ENCODE data around the gene JMJD6. TPM values are rescaled to one million over a fixed set of nuclear protein-coding genes. Genes with fewer than 3 reads are reported as not detected.

JMJD6 gene
- total RNA-seq, 4 donors from 2014 or later, result 21.5 to 42.6 (median 38.8) TPM

DNA sequence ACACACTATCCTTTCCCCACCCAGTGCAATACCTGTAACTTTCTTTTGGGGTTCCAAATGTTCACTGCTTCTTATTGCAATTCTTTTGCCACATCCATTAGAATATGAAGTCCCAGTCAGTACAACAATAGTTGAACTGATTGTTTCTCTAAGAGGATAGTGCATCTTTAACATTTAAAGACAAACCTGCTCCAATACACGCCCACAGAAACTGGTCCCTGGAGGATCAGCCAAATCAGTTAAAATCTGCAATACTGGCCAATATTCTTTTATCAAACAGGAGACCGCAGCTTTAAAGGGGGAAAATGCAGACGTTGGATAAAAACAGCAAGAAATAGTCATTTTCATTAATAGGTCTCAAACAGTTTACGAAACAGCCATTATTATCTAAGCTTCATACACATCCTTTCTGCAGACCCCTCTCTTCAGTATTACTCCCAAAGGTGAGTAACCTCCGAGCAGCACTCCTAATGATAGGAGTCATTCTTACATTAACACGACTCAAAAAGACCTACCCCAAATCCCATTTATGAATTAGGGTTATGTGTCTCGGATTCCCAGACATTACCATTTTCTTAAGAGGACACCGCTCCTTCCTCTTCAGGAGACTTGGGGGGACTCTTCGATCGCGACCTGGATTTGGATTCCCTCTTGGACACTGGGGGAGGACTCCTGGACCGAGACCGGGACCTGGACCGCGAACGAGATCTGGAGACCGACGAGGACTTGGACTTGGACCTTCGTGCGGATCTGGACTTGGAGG, 9.4 kb upstream of the JMJD6 start:
- no peak for TF ChIP-seq POLR2A (IDR thresholded peaks at IDR 0.05)
- TF ChIP-seq, protein P1, sequence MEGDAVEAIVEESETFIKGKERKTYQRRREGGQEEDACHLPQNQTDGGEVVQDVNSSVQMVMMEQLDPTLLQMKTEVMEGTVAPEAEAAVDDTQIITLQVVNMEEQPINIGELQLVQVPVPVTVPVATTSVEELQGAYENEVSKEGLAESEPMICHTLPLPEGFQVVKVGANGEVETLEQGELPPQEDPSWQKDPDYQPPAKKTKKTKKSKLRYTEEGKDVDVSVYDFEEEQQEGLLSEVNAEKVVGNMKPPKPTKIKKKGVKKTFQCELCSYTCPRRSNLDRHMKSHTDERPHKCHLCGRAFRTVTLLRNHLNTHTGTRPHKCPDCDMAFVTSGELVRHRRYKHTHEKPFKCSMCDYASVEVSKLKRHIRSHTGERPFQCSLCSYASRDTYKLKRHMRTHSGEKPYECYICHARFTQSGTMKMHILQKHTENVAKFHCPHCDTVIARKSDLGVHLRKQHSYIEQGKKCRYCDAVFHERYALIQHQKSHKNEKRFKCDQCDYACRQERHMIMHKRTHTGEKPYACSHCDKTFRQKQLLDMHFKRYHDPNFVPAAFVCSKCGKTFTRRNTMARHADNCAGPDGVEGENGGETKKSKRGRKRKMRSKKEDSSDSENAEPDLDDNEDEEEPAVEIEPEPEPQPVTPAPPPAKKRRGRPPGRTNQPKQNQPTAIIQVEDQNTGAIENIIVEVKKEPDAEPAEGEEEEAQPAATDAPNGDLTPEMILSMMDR (IDR thresholded peaks at IDR 0.05), result peak in 1 of 6 experiments; percentile 34
- Histone ChIP-seq H3K36me3 (peaks cover 0 to 46% (median 0%) of the 10 kb centered on the region in 3 donors), H3K4me1 (peaks cover 3 to 53% (median 14%) of the 10 kb centered on the region in 4 donors), H3K27ac (peak overlapping the region; percentile 99 to 100 (median 100)), H3K4me3 (peak overlapping the region; percentile 89 to 97 (median 92)), H3K27me3 (no peaks in the 10 kb centered on the region), H3K9me3 (no peaks in the 10 kb centered on the region)
- no peak for DNase-seq

DNA sequence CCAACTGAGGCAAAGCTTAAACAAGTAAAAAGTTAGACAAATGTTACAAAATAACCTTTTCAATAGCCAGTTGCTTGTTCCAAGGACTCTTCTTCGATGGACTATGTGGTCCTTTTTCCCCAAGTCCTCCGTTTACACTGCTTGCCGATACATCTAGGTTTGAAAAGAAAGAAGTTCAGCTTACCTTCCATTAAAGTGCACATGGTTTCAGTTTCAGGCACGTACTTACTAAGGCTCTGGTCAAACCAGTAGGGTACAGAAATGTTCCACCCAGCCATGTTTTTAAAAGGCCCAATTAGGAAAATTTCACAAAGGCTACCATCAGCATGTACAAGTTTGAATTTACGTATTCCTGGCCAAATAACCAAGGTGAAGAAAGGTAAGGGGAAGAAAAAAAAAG, 8.6 kb upstream of the JMJD6 start:
- peaks cover 0 to 46% (median 0%) of the 10 kb centered on the region in 3 donors for H3K36me3 ChIP-seq
- peak overlapping the region in 3 of 4 donors; percentile 89 to 97 (median 93) for H3K4me3 ChIP-seq
- H3K4me1 ChIP-seq, result peaks cover 3 to 52% (median 14%) of the 10 kb centered on the region in 4 donors
- no peaks in the 10 kb centered on the region for H3K9me3 ChIP-seq
- peak overlapping the region; percentile 36 to 100 (median 100) for H3K27ac ChIP-seq
- TF ChIP-seq, protein P1 (IDR thresholded peaks at IDR 0.05), result peak in 1 of 6 experiments; percentile 9
- no peak for TF ChIP-seq POLR2A (IDR thresholded peaks at IDR 0.05)
- DNase-seq, result no peak
- H3K27me3 ChIP-seq, result no peaks in the 10 kb centered on the region

DNA sequence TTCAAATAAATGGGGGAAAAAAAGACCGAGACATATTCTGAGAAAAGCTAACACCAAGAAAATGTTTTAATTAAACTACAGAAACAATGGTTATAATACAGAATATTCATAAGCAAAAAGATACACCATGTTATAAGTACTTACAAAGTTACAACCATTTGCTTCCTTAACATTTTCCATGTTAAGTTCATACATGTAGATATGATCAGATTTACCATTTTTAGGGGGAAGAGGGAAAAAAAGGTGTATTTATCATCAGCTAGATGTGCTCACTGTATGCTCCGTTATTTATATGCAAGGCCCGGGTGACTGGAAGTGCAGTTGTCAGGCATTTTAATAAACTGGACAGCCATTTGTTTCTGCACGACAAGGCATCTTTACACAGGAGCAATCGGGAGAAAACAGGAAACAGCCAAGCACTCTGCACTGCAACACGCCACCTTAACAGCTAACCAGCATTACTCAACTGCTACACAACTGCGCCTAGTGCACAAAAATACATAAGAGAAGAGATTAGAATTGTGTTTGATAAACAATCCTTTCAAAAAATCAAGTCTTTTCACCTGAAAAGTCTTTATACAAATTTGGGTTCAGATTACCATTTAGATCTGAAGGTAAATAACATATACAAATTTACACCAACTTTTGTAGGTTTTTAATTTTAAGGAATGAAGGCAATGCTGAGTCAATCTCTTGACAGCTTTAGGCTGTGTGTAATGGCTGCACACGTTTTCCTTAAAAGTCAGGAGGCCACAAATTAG, 7.9 kb upstream of the JMJD6 start:
- no peak for TF ChIP-seq POLR2A (IDR thresholded peaks at IDR 0.05)
- TF ChIP-seq, protein P1 (IDR thresholded peaks at IDR 0.05), result no peak
- no peaks in the 10 kb centered on the region for H3K9me3 ChIP-seq
- H3K36me3 ChIP-seq, result peaks cover 0 to 46% (median 0%) of the 10 kb centered on the region in 3 donors
- H3K4me3 ChIP-seq, result peak overlapping the region in 3 of 4 donors; percentile 10 to 97 (median 93)
- peak overlapping the region; percentile 16 to 100 (median 100) for H3K27ac ChIP-seq
- no peaks in the 10 kb centered on the region for H3K27me3 ChIP-seq
- DNase-seq, result peak in 1 of 3 donors; percentile 35
- peaks cover 3 to 48% (median 16%) of the 10 kb centered on the region in 4 donors for H3K4me1 ChIP-seq

DNA sequence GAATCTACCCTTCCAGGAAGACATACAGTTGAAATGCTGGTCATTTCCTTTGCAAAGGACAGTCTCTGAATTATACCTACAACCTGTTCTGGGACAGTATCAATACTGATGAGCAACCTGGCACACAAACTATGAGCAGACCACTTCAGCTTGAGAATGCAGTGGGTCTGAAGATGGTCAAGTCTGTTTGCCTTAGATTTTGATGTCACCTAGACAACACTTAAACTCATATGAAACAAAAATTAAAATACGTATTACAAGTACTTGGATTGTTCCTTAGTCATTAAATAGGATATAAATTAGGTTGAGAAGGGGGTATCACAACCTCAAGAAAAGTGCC, 7.2 kb upstream of the JMJD6 start:
- H3K4me3 ChIP-seq, result peak overlapping the region in 1 of 4 donors; percentile 97

More for the DNA sequence above, 7.2 kb upstream of the JMJD6 start:
- TF ChIP-seq POLR2A (IDR thresholded peaks at IDR 0.05), result no peak
- TF ChIP-seq, protein P1 (IDR thresholded peaks at IDR 0.05), result no peak
- no peak for DNase-seq
- peaks cover 0 to 46% (median 0%) of the 10 kb centered on the region in 3 donors for H3K36me3 ChIP-seq
- H3K9me3 ChIP-seq, result no peaks in the 10 kb centered on the region
- H3K27ac ChIP-seq, result no peak overlapping the region
- no peaks in the 10 kb centered on the region for H3K27me3 ChIP-seq
- H3K4me1 ChIP-seq, result peaks cover 3 to 42% (median 14%) of the 10 kb centered on the region in 4 donors

Measured in Peyer's patch (tissue), 4 donors.